Cardiac muscle cell (in vitro differentiated cells and primary cell): ENCODE data around the gene UBD. TPM values are rescaled to one million over a fixed set of nuclear protein-coding genes. Genes with fewer than 3 reads are reported as not detected.

ENCODE experiments used
- DNase-seq, 2 donors: peaks; one replicate each; pipeline versions ENCODE4 v3.0.0 to v3.0.0-alpha.2; 2010 to 2017; ENCODE audit warnings: low read depth in 1 of 2, low spot score in 1 of 2
- H3K27ac ChIP-seq: fragments of 200-600 bp; sonication (generic); 2 replicates; pipeline ENCODE4 v1.5.1; 2016
- H3K27me3 ChIP-seq: fragments of 200-600 bp; sonication (generic); 2 replicates; pipeline ENCODE4 v1.6.0; 2016; ENCODE audit warnings: control low read depth
- H3K36me3 ChIP-seq: fragments of 200-600 bp; sonication (generic); 2 replicates; pipeline ENCODE4 v1.5.1; 2016; ENCODE audit warnings: control low read depth
- H3K4me1 ChIP-seq: fragments of 200-600 bp; sonication (generic); 2 replicates; pipeline ENCODE4 v1.8.1; 2017; ENCODE audit warnings: low read depth, mild to moderate bottlenecking, mixed run types
- H3K4me3 ChIP-seq: fragments of 200-600 bp; sonication (generic); 2 replicates; pipeline ENCODE4 v1.5.1; 2016; ENCODE audit warnings: mild to moderate bottlenecking
- H3K9me3 ChIP-seq: fragments of 200-600 bp; sonication (generic); 2 replicates; pipeline ENCODE4 v1.5.1; 2017; ENCODE audit warnings: low read depth, mild to moderate bottlenecking, control low read depth
- CTCF ChIP-seq: IDR thresholded peaks from 2 replicates; pipeline ENCODE4 v1.5.1; 2012; ENCODE audit warnings: low read depth, mild to moderate bottlenecking, low read length
- polyA plus RNA-seq: library from polyadenylated mRNA; unstranded; fragments of >200 nt; fragmentation: Nextera tagmentation; extraction: Ambion mirVana; gene quantifications from 2 replicates; pipeline ENCODE4 v1.2.1, GENCODE V29; 2016
- total RNA-seq: library from RNA; depleted of rRNA; stranded (reverse); fragments of >200 nt; gene quantifications from 2 replicates; pipeline ENCODE4 v1.2.3, GENCODE V29; 2016

Gene UBD
- total and polyA plus RNA-seq, 2 experiments from 2014 or later, result not detected

- H3K9me3 ChIP-seq, result no peaks in the 10 kb centered on the region
- no peaks in the 10 kb centered on the region for H3K4me1 ChIP-seq
- TF ChIP-seq CTCF, result no peak
- H3K27me3 ChIP-seq, result no peaks in the 10 kb centered on the region
- no peak for DNase-seq
- no peak overlapping the region for H3K4me3 ChIP-seq
- H3K36me3 ChIP-seq, result no peaks in the 10 kb centered on the region
- H3K27ac ChIP-seq, result no peak overlapping the region
Observed at GRCh38 chr6:29530671-29531310, 28.7 kb downstream of the UBD start.

- H3K27me3 ChIP-seq, result no peaks in the 10 kb centered on the region
- TF ChIP-seq CTCF, result no peak
- no peaks in the 10 kb centered on the region for H3K9me3 ChIP-seq
- no peak overlapping the region for H3K4me3 ChIP-seq
- H3K27ac ChIP-seq, result no peak overlapping the region
- no peaks in the 10 kb centered on the region for H3K4me1 ChIP-seq
- DNase-seq, result no peak
- no peaks in the 10 kb centered on the region for H3K36me3 ChIP-seq
Observed at GRCh38 chr6:29529956-29530355, 29.6 kb downstream of the UBD start.

GRCh38 chr6:29528988-29529560 lies 30.5 kb downstream of the UBD start:
- H3K9me3 ChIP-seq, result no peaks in the 10 kb centered on the region

GRCh38 chr6:29528300-29528931 lies 31.1 kb downstream of the UBD start:
- no peaks in the 10 kb centered on the region for H3K36me3 ChIP-seq

More at GRCh38 chr6:29528988-29529560, 30.5 kb downstream of the UBD start:
- Histone ChIP-seq H3K4me1 (no peaks in the 10 kb centered on the region), H3K27me3 (no peaks in the 10 kb centered on the region), H3K27ac (no peak overlapping the region), H3K36me3 (no peaks in the 10 kb centered on the region), H3K4me3 (no peak overlapping the region)
- DNase-seq, result no peak
- TF ChIP-seq CTCF, result no peak

GRCh38 chr6:29527564-29527963 lies 32.0 kb downstream of the UBD start:
- Histone ChIP-seq H3K9me3 (no peaks in the 10 kb centered on the region), H3K36me3 (no peaks in the 10 kb centered on the region), H3K4me3 (no peak overlapping the region), H3K27ac (no peak overlapping the region), H3K4me1 (no peaks in the 10 kb centered on the region), H3K27me3 (no peaks in the 10 kb centered on the region)
- no peak for DNase-seq
- TF ChIP-seq CTCF, result no peak

More at GRCh38 chr6:29528300-29528931, 31.1 kb downstream of the UBD start:
- Histone ChIP-seq H3K27me3 (no peaks in the 10 kb centered on the region), H3K4me3 (no peak overlapping the region), H3K27ac (no peak overlapping the region), H3K4me1 (no peaks in the 10 kb centered on the region), H3K9me3 (no peaks in the 10 kb centered on the region)
- no peak for TF ChIP-seq CTCF
- no peak for DNase-seq
